HS-5 (cell line): ENCODE data around the gene WDR87.
A peak's percentile ranks its signal among the peaks of the same experiment; 100 is the strongest.
"Not testable (repeated sequence)": the region's sequence is repeated elsewhere in the genome, so short reads cannot be mapped to it uniquely, and the experiment has no call there.

Experiments
- DNase-seq: peaks from one replicate; pipeline ENCODE4 v3.0.0-alpha.2; 2012; ENCODE audit warnings: low read depth

WDR87 gene

GRCh38 chr19:37930416-37930815 lies 24.0 kb upstream of the WDR87 start:
- DNase-seq, result no peak

DNA sequence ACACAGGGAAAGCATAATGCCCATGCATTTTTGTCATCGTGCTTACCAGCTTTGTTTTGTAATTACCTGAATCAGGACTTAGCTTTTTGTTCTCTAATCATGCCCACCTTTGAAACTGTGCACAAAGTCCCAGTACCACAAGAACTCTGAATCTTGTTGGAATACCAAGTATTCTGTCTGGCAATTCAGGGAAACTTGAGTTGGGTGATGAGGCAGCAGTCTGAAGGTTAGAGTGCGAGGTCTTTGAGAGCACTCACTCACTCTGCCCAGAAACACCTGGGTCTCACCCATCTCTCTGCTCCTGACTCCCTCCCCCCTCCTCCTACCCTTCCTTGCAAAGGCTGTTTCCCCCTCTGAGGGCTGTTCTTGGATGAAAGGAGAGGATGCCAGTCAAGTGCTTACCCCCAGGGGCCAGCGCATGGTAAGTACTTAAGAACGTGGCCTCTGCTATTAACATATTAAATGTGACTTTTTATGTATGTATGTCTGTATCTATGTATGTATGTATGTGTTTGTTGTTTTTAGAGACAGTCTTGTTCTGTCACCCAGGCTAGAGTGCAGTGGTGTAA lies 23.0 kb upstream of the WDR87 start:
- no peak for DNase-seq

GRCh38 chr19:37928527-37929286 lies 22.3 kb upstream of the WDR87 start:
- DNase-seq, result no peak

- DNase-seq, result no peak
Measured at GRCh38 chr19:37926711-37927110, 20.3 kb upstream of the WDR87 start.

DNA sequence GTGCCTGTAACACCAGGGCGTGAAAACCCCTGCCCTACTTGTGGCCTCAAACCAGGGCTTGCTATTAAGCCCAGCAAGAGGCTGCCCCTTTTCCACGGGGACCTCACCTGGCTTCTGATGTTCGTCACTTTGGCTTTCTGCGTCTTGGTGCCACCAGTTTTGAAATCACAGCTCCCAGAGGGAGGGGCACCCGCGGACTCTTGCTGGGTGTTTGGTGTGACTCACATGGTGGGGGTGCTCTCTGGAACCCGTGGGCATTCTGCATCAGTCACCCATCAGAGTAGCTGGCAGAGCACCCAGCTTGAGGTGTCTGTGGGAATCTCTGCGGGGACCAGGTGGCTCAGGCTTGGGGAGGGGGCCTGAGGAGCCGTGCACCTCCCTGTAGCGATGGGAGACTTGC lies 19.9 kb upstream of the WDR87 start:
- no peak for DNase-seq

- DNase-seq, result no peak
Measured at GRCh38 chr19:37925212-37925611, 18.8 kb upstream of the WDR87 start.

- DNase-seq, result not testable (repeated sequence)
Measured at GRCh38 chr19:37924573-37924972, 18.2 kb upstream of the WDR87 start.

DNA sequence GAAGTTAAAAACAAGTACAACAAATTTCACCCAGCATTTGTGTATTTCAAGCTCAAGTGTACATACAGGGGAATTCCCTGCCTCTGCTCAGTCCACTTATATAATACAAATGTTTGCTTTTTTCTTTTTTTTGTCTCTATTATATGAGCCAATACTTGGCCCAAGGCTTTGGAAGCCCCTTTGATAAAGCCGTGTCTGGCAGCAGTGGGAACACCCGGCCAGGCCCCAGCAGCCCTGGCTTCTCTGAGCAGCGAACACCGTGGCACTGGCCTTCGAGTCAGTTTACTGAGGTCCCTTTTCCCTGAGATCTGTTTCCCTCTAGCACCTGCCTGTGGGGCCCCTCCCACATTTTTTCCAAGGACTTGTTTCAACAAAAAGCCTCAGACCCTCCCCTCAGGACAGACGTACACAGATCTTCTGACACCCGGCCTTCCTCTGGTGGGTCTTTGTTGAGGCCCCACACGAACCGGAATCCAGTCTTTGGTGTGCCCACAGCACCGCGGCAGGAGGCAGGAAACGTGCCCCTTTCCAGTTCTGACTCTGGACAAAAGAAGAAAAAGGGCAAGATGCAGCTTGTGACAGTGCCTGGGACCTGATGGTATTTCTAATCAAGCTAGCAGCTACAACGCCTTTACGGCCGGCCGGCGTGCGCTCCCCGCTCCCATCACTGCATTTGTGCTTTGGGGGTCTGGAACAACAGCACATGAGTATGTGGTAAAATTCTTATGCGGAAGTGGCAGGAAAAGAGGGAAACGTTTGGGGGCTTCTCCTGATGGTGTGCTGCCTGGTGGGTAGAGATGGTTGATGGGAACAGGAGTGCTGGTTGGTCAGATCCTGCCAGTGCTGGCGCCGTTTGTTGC lies 14.4 kb upstream of the WDR87 start:
- no peak for DNase-seq

GRCh38 chr19:37914908-37915307 lies 8.5 kb upstream of the WDR87 start:
- DNase-seq, result no peak

DNA sequence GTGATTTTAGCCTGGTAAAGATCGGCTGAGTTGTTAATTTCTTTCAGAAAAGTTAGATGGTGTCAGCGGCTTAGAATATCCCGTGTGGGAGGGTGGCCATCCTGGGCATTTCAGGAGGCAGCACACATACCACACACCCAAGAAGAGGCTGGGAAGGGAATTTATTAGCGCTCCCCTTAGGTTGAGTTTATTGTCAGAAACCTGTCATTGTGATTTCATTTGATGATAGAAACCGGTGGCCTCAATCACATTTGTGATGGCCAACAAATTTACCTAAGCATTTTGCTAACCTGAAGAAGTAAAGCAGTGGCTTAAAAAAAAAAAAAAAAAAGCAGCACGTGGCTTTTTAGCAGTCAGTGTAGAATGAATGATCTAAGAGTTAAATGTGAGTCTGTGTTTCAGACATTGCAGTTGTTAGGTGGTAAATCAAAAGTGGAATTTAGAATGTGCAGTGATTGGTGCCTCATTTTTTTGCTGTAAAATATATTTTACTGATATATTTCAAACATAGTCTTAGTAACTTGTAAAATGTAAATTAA lies 3.3 kb upstream of the WDR87 start:
- DNase-seq, result no peak

DNA sequence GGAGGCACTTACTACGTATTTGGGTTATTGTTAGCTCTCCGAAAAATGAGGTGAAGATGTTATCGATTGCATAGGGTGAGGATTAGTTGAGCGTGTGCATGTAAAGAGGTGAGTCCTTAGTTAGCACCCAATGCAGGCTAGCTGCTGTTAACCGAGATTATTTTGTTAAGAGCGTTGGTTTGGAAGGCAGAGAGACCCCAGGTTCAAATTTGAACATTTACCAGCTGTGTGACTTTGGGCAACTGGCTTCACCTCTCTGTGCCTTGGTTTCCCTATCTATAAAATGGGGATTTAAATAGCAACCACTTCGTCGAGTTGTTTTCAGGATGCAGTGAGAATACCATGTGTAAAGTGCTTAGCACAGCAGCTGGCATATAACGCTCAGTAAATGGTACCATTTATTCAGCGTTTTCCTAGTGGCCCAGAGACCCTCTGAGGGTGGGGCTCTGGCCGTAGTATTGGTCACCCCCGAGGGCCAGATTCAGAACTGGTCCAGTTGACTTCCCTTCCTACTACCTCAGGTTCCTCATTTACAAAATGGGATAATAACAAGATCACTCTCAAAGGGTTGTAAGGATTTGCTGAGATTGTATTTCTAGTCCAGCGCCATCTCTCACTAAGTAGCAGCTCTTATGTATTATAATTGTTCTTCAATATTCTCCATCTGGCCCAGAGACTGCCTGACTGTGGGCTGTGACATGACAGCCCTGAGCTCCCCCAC lies 1.5 kb upstream of the WDR87 start:
- no peak for DNase-seq

- DNase-seq, result peak; percentile 79
Measured at GRCh38 chr19:37906869-37907734, 708 bp upstream of the WDR87 start, which contains the start of gene SIPA1L3. TSS of gene SIPA1L3 (plus strand) at chr19:37907208. CDS start at chr19:38081566, 174,358 bp downstream.

DNA sequence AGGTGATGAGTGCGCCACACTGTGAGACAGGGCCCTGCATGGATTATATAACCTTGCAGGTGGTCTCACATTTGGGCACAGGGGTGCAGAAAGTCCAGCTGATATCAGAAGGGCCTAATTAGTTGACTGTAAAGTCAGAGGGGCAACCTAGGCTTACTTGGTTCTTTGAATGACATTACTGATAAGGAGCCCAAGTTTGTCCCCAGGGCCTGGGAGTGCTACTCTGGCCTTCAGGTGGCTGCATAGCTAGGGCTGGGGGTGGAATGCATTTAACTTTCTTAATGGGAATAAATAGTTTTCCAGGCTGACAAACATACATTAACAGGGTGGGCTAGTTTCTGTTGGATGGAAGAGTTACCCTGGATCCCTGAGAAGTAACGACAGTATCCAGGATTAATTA lies 3.3 kb downstream of the WDR87 start:
- no peak for DNase-seq

GRCh38 chr19:37902668-37903067 lies 3.7 kb downstream of the WDR87 start:
- peak; percentile 24 for DNase-seq

GRCh38 chr19:37899966-37900365 lies 6.4 kb downstream of the WDR87 start:
- no peak for DNase-seq

GRCh38 chr19:37899453-37899852 lies 6.9 kb downstream of the WDR87 start:
- DNase-seq, result no peak

DNA sequence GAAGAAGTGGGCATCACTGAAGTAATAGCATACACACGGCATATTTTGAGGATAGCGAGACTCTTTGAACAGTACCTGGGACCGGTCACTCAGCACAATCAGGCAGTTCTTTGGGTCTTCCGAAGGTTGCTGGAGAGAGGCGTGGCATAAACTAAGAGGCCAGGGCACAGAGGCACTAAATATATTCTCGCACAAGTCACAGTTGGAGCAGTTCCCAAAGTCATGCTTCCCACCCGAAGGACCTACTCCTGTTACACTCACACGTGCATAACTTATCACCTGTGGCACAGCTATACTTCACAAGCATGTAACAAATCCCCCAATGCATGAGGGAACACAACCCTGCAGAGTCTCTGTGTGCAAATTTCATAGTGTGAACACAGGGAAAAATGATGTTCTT lies 10.2 kb downstream of the WDR87 start:
- DNase-seq, result no peak

DNA sequence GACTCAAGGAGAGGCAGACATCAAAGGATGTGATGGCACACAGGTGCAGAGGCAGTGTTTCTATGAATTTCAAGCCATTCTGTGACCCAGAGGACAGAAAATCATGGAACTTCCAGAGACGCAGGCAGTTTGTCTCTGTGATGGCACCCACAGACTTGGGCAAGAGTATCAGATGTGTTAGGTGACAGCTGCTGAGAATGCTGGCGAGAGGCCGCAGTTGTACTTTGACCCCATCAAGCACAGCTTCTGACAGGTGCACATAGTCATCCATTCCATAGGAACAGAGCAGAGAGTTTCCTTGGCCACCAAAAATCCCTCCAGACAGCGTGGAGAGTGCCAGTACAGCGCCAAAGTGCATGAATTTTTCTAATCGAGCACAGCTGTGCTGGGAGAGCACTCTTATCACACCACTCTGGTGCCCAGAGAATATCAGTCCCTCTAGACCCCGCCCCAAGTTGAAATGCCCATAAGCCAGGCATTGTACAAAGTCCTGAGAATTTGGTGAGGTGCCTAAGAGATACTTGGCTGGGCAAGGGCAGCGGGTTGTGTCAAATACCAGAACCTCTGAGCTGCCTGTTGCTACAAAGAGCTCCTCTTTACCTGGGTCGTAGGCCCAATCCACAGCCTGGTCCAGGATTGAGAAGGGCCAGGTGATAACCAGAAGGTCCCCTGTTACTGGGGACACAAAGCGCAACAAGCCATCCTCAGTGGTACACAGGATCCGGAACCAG lies 12.4 kb downstream of the WDR87 start:
- DNase-seq, result no peak

GRCh38 chr19:37886571-37886970 lies 19.8 kb downstream of the WDR87 start:
- DNase-seq, result no peak

GRCh38 chr19:37885392-37885791 lies 21.0 kb downstream of the WDR87 start:
- DNase-seq, result no peak
